Measurements from ENCODE around the gene ANGPTL2.

The ANGPTL2 gene

GRCh38 chr9:127074561-127075548 is 47.6 kb downstream of the ANGPTL2 start:
- DNase-seq = no peak

GRCh38 chr9:127067603-127068220 is 54.7 kb downstream of the ANGPTL2 start:
- DNase-seq = no peak

GRCh38 chr9:127066851-127067136 is 55.6 kb downstream of the ANGPTL2 start:
- DNase-seq = peak; percentile 89

- no peak for DNase-seq
Observed at GRCh38 chr9:127066060-127066850, 56.2 kb downstream of the ANGPTL2 start.

- DNase-seq = peak; percentile 87
Observed at GRCh38 chr9:127065592-127065991, 56.8 kb downstream of the ANGPTL2 start.

- DNase-seq = no peak
Observed at GRCh38 chr9:127064335-127064734, 58.1 kb downstream of the ANGPTL2 start.

GRCh38 chr9:127061411-127061810 is 61.0 kb downstream of the ANGPTL2 start:
- no peak for DNase-seq

GRCh38 chr9:127059765-127060361 is 62.6 kb downstream of the ANGPTL2 start:
- DNase-seq = no peak

GRCh38 chr9:127059030-127059429 is 63.4 kb downstream of the ANGPTL2 start:
- DNase-seq = no peak

GRCh38 chr9:127058645-127059021 is 63.8 kb downstream of the ANGPTL2 start:
- DNase-seq = no peak

GRCh38 chr9:127058011-127058644 is 64.3 kb downstream of the ANGPTL2 start:
- DNase-seq = no peak

- no peak for DNase-seq
Observed at GRCh38 chr9:127056446-127056845, 66.0 kb downstream of the ANGPTL2 start.

GRCh38 chr9:127055745-127056402 is 66.6 kb downstream of the ANGPTL2 start:
- DNase-seq = no peak

- DNase-seq = no peak
Observed at GRCh38 chr9:127053960-127054359, 68.5 kb downstream of the ANGPTL2 start.

GRCh38 chr9:127053057-127053821 is 69.2 kb downstream of the ANGPTL2 start:
- DNase-seq = no peak

GRCh38 chr9:127051881-127052595 is 70.4 kb downstream of the ANGPTL2 start:
- no peak for DNase-seq

GRCh38 chr9:127050591-127051001 is 71.8 kb downstream of the ANGPTL2 start:
- DNase-seq = no peak

- no peak for DNase-seq
Observed at GRCh38 chr9:127050152-127050551, 72.3 kb downstream of the ANGPTL2 start.

- no peak for DNase-seq
Observed at GRCh38 chr9:127049581-127049980, 72.9 kb downstream of the ANGPTL2 start.

GRCh38 chr9:127049044-127049443 is 73.4 kb downstream of the ANGPTL2 start:
- peak; percentile 91 for DNase-seq

GRCh38 chr9:127047971-127048370 is 74.5 kb downstream of the ANGPTL2 start:
- no peak for DNase-seq

All from NCI-H226 (cell line).